Measurements from ENCODE around the gene LGALS13.
"Not testable (repeated sequence)": the region's sequence is repeated elsewhere in the genome, so short reads cannot be mapped to it uniquely, and the experiment has no call there.

LGALS13 gene

GRCh38 chr19:39617745-39618144 is 15.4 kb downstream of the LGALS13 start:
- DNase-seq (ENCODE audit: low read depth in 2 of 2): no peak

DNA sequence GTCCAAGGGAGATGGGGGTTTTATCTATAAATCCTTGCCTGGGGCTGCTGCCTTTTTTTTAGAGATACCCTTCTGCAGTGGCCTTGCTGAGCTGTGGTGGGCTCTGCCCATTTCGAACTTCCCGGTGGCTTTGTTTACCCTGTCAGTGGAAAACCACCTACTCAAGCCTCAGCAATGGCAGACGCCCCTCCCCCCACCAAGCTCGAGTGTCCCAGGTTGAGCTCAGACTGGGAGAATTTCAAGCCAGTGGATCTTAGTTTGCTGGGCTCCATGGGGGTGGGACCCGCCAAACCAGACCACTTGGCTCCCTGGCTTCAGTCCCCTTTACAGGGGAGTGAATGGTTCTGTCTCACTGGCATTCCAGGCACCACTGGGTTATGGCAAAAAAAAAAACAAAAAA is 21.6 kb downstream of the LGALS13 start:
- no peak for DNase-seq (ENCODE audit: low read depth in 2 of 2)

DNA sequence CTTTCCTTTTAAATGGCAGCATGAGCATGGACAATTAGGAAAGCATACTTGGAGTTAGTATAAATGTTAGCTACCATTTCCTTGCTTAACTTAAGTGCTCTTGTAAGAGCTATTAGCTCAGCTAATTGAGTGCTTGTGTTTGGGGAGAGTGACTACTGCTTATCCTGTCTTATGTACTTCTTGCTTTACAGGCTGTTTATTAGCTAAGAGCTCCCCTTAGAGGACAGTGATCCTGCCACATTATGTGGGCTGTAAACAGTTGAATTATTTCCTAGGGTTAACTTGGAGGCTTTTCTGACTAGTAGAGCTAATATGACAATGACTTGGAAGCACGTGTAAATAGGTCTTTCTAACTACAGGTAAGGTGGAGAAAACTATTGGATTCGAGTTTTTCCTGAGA is 25.3 kb downstream of the LGALS13 start:
- not testable (repeated sequence) for DNase-seq (ENCODE audit: low read depth in 2 of 2)

- no peak for DNase-seq (ENCODE audit: low read depth in 2 of 2)
Observed at GRCh38 chr19:39631178-39631577, 28.9 kb downstream of the LGALS13 start.

- DNase-seq (ENCODE audit: low read depth in 2 of 2): no peak
Observed at GRCh38 chr19:39631626-39632025, 29.3 kb downstream of the LGALS13 start.

- DNase-seq (ENCODE audit: low read depth in 2 of 2): no peak
Observed at GRCh38 chr19:39637891-39638290, 35.6 kb downstream of the LGALS13 start.

- DNase-seq (ENCODE audit: low read depth in 2 of 2): no peak
Observed at GRCh38 chr19:39641773-39642172, 39.4 kb downstream of the LGALS13 start.

- DNase-seq (ENCODE audit: low read depth in 2 of 2): no peak
Observed at GRCh38 chr19:39643591-39643990, 41.3 kb downstream of the LGALS13 start.

DNA sequence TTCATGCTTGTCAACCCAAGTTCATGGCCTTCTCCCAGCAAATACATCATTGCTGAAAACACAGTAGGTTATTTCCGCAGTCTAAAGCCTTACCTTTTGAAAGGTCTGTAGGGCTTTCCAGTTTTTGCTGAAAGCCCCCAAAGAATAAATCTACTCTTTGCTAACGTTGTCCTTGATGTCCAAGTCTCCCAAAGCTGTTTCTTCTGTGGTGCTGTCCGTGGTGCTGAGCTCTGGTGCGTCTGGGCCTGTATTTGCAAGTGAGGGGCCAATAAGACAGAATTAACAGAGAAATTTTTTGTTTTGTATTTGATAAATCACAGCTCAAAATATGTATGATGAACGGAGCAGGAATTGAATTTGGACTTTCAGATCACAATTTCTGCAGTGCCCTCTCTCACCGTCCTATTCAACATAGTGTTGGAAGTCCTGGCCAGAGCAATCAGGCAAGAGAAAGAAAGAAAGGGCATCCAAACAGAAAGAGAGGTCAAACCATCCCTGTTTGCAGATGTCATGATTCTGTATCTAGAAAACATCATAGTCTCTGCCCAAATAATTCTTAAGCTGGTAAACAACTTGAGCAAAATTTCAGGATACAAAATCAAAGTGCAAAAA is 43.6 kb downstream of the LGALS13 start:
- DNase-seq (ENCODE audit: low read depth in 2 of 2): no peak

GRCh38 chr19:39647918-39648317 is 45.6 kb downstream of the LGALS13 start:
- DNase-seq (ENCODE audit: low read depth in 2 of 2): no peak

DNA sequence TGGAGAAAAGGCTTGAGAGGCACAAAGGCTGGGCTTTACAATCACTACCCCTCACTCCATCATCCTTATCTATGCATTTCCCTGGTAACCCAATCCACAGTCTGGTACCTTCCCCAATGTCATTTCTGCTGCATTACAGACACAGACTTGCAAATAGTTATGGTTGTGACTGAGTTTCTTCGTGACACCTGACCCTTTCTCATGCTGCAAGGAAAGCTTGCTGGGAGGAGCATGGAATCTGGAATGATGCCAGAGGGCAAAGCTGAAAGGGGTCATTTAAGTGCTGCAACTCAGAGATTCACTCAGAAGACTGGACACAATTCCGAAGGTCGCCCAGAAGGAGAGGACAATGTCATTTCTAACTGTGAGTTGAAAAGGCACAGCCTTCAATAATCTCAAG is 53.3 kb downstream of the LGALS13 start, which contains the start of gene LGALS16:
LGALS16 (plus strand) TSS at position 301 of the 400 bp plus-strand sequence; CDS start at position 350, 49 bp downstream.
- no peak for DNase-seq (ENCODE audit: low read depth in 2 of 2)
